Ishikawa (cell line): ENCODE data around the gene FHIT.

Source experiments
- CEBPB ChIP-seq: IDR thresholded peaks from 2 replicates; pipeline ENCODE4 v1.6.1; 2012
- CREB1 ChIP-seq: IDR thresholded peaks from 2 replicates; pipeline ENCODE4 v1.6.1; 2012; ENCODE audit warnings: low read depth
- EGR1 ChIP-seq: IDR thresholded peaks from 2 replicates; pipeline ENCODE4 v1.6.1; 2012
- EP300 ChIP-seq: IDR thresholded peaks from 2 replicates; pipeline ENCODE4 v1.6.1; 2012; ENCODE audit warnings: borderline replicate concordance
- FOXM1 ChIP-seq: IDR thresholded peaks from 2 replicates; pipeline ENCODE4 v1.6.1; 2012; ENCODE audit warnings: low read depth, borderline replicate concordance
- MAX ChIP-seq: IDR thresholded peaks from 2 replicates; pipeline ENCODE4 v1.6.1; 2012
- NFIC ChIP-seq: IDR thresholded peaks from 2 replicates; pipeline ENCODE4 v1.6.1; 2012
- RAD21 ChIP-seq: IDR thresholded peaks from 2 replicates; pipeline ENCODE4 v1.6.1; 2012; ENCODE audit warnings: low read depth
- REST ChIP-seq: IDR thresholded peaks from 2 replicates; pipeline ENCODE4 v1.6.1; 2012; ENCODE audit warnings: low read depth, mild to moderate bottlenecking
- TAF1 ChIP-seq: IDR thresholded peaks from 2 replicates; pipeline ENCODE4 v1.6.1; 2012; ENCODE audit warnings: low read depth, mild to moderate bottlenecking
- TCF12 ChIP-seq: IDR thresholded peaks from 2 replicates; pipeline ENCODE4 v1.6.1; 2012; ENCODE audit warnings: low read depth
- TEAD4 ChIP-seq: IDR thresholded peaks from 2 replicates; pipeline ENCODE4 v1.6.1; 2012
- USF1 ChIP-seq: IDR thresholded peaks from 2 replicates; pipeline ENCODE4 v1.6.1; 2012
- YY1 ChIP-seq: IDR thresholded peaks from 2 replicates; pipeline ENCODE4 v1.6.1; 2012; ENCODE audit warnings: low read depth
- ZBTB7A ChIP-seq: IDR thresholded peaks from 2 replicates; pipeline ENCODE4 v1.6.1; 2012; ENCODE audit warnings: low read depth

FHIT gene

GRCh38 chr3:60844256-60844655 is 407.0 kb downstream of the FHIT start:
- TF ChIP-seq ZBTB7A, result no peak
- TF ChIP-seq RAD21, result no peak
- no peak for TF ChIP-seq TCF12
- TF ChIP-seq YY1, result no peak
- no peak for TF ChIP-seq EGR1
- TF ChIP-seq CEBPB, result no peak
- TF ChIP-seq REST, result no peak
- no peak for TF ChIP-seq CREB1
- no peak for TF ChIP-seq TEAD4
- no peak for TF ChIP-seq TAF1
- TF ChIP-seq MAX, result no peak
- TF ChIP-seq USF1, result no peak
- TF ChIP-seq NFIC, result no peak
- no peak for TF ChIP-seq EP300
- TF ChIP-seq FOXM1, result no peak

- TF ChIP-seq CREB1, result no peak
- no peak for TF ChIP-seq FOXM1
- no peak for TF ChIP-seq YY1
- no peak for TF ChIP-seq USF1
- TF ChIP-seq TCF12, result no peak
- TF ChIP-seq NFIC, result no peak
- TF ChIP-seq RAD21, result no peak
- TF ChIP-seq EP300, result no peak
- TF ChIP-seq MAX, result no peak
- no peak for TF ChIP-seq TAF1
- TF ChIP-seq REST, result no peak
- no peak for TF ChIP-seq CEBPB
- no peak for TF ChIP-seq TEAD4
- TF ChIP-seq ZBTB7A, result no peak
- no peak for TF ChIP-seq EGR1
Observed at GRCh38 chr3:60841355-60841754, 409.9 kb downstream of the FHIT start.

GRCh38 chr3:60839246-60839645 is 412.0 kb downstream of the FHIT start:
- TF ChIP-seq RAD21 (no peak), MAX (no peak), REST (no peak), FOXM1 (no peak), CREB1 (no peak), ZBTB7A (no peak), EP300 (no peak), TCF12 (no peak), USF1 (no peak), YY1 (no peak), CEBPB (no peak), TAF1 (no peak), NFIC (no peak), TEAD4 (no peak), EGR1 (no peak)

- TF ChIP-seq YY1 (no peak), TAF1 (no peak), EP300 (no peak), RAD21 (no peak), USF1 (no peak), CEBPB (no peak), MAX (no peak), CREB1 (no peak), FOXM1 (no peak), NFIC (no peak), ZBTB7A (no peak), TCF12 (no peak), TEAD4 (no peak), REST (no peak), EGR1 (no peak)
Observed at GRCh38 chr3:60835796-60836195, 415.5 kb downstream of the FHIT start.
